OCI-LY3 (cell line): ENCODE results near the gene CLMP.

Source experiments
- CTCF ChIP-seq: fragments of 200-600, 300-600 bp; sonication (generic); IDR thresholded peaks from 2 replicates; pipeline ENCODE4 v1.5.1; 2014; ENCODE audit warnings: antibody characterized with exemption, low read length, low read depth
- EZH2phosphoT487 ChIP-seq: fragments of 200-600 bp; shearing (Covaris generic); IDR thresholded peaks from 2 replicates; pipeline ENCODE4 v1.6.1; 2018; ENCODE audit warnings: antibody characterized with exemption, mixed run types, low read depth

GRCh38 chr11:123132881-123133280, 62.2 kb downstream of the CLMP start:
- TF ChIP-seq CTCF (no peak), EZH2phosphoT487 (no peak)
